HEK293 (cell line): ENCODE measurements around the gene NR1H2.

Source experiments
- HOXA7 ChIP-seq: sonication (generic); formaldehyde crosslinking; IDR thresholded peaks from 2 replicates; pipeline ENCODE4 v1.8.1; 2022; ENCODE audit warnings: missing genetic modification reagents, borderline replicate concordance
- KLF1 ChIP-seq: fragments of 450-650 bp; formaldehyde crosslinking; IDR thresholded peaks from 2 replicates; pipeline ENCODE4 v1.5.1; 2016; ENCODE audit warnings: missing biosample characterization, missing genetic modification characterization
- KLF7 ChIP-seq: fragments of 450-650 bp; formaldehyde crosslinking; IDR thresholded peaks from 2 replicates; pipeline ENCODE4 v1.5.1; 2016; ENCODE audit warnings: missing biosample characterization, missing genetic modification characterization, borderline replicate concordance
- MZF1 ChIP-seq: fragments of 450-650 bp; formaldehyde crosslinking; IDR thresholded peaks from 2 replicates; pipeline ENCODE4 v1.5.1; 2017; ENCODE audit warnings: missing biosample characterization, missing genetic modification characterization, borderline replicate concordance
- OVOL3 ChIP-seq: fragments of 450-650 bp; formaldehyde crosslinking; IDR thresholded peaks from 2 replicates; pipeline ENCODE4 v1.5.1; 2016; ENCODE audit warnings: missing biosample characterization, missing genetic modification characterization
- PBX3 ChIP-seq: sonication (generic); formaldehyde crosslinking; IDR thresholded peaks from 2 replicates; pipeline ENCODE4 v1.8.1; 2022; ENCODE audit warnings: mild to moderate bottlenecking, moderate library complexity, missing genetic modification reagents
- PRDM1 ChIP-seq: fragments of 450-650 bp; formaldehyde crosslinking; IDR thresholded peaks from 2 replicates; pipeline ENCODE4; 2016; ENCODE audit warnings: missing biosample characterization, missing genetic modification characterization
- SCRT2 ChIP-seq: fragments of 450-650 bp; formaldehyde crosslinking; IDR thresholded peaks from 2 replicates; pipeline ENCODE4 v1.5.1; 2016; ENCODE audit warnings: missing biosample characterization, missing genetic modification characterization
- ZBTB1 ChIP-seq: fragments of 450-650 bp; formaldehyde crosslinking; IDR thresholded peaks from 2 replicates; pipeline ENCODE4 v1.5.1; 2016; ENCODE audit warnings: missing biosample characterization, missing genetic modification characterization
- ZBTB11 ChIP-seq: fragments of 450-650 bp; formaldehyde crosslinking; conservative IDR thresholded peaks from 2 replicates; pipeline ENCODE4 v1.5.1; 2016; ENCODE audit warnings: low read depth, missing biosample characterization, missing genetic modification characterization
- ZBTB49 ChIP-seq: fragments of 450-650 bp; formaldehyde crosslinking; IDR thresholded peaks from 2 replicates; pipeline ENCODE4 v1.5.1; 2016; ENCODE audit warnings: missing biosample characterization, missing genetic modification characterization, low read depth
- ZFP37 ChIP-seq: fragments of 450-650 bp; formaldehyde crosslinking; IDR thresholded peaks from 2 replicates; pipeline ENCODE4 v1.5.1; 2016; ENCODE audit warnings: missing biosample characterization, missing genetic modification characterization
- ZNF10 ChIP-seq: fragments of 450-650 bp; formaldehyde crosslinking; IDR thresholded peaks from 2 replicates; pipeline ENCODE4 v1.5.1; 2017; ENCODE audit warnings: missing biosample characterization, missing genetic modification characterization
- ZNF132 ChIP-seq: fragments of 450-650 bp; formaldehyde crosslinking; IDR thresholded peaks from 2 replicates; pipeline ENCODE4 v1.5.1; 2017; ENCODE audit warnings: missing biosample characterization, missing genetic modification characterization, borderline replicate concordance
- ZNF175 ChIP-seq: fragments of 450-650 bp; formaldehyde crosslinking; IDR thresholded peaks from 2 replicates; pipeline ENCODE4 v1.5.1; 2016; ENCODE audit warnings: missing biosample characterization, missing genetic modification characterization
- ZNF211 ChIP-seq: fragments of 450-650 bp; formaldehyde crosslinking; IDR thresholded peaks from 2 replicates; pipeline ENCODE4 v1.5.1; 2016; ENCODE audit warnings: low read depth, missing biosample characterization, missing genetic modification characterization
- ZNF311 ChIP-seq: fragments of 450-650 bp; formaldehyde crosslinking; IDR thresholded peaks from 2 replicates; pipeline ENCODE4 v1.5.1; 2017; ENCODE audit warnings: missing biosample characterization, missing genetic modification characterization, borderline replicate concordance
- ZNF335 ChIP-seq: fragments of 450-650 bp; formaldehyde crosslinking; conservative IDR thresholded peaks from 2 replicates; pipeline ENCODE4 v1.5.1; 2016; ENCODE audit warnings: missing biosample characterization, missing genetic modification characterization
- ZNF341 ChIP-seq: fragments of 450-650 bp; formaldehyde crosslinking; IDR thresholded peaks from 2 replicates; pipeline ENCODE4; 2016; ENCODE audit warnings: low read depth, missing biosample characterization, missing genetic modification characterization
- ZNF391 ChIP-seq: fragments of 450-650 bp; formaldehyde crosslinking; IDR thresholded peaks from 2 replicates; pipeline ENCODE4 v1.5.1; 2016; ENCODE audit warnings: low read depth, missing biosample characterization, missing genetic modification characterization, borderline replicate concordance
- ZNF416 ChIP-seq: fragments of 450-650 bp; formaldehyde crosslinking; IDR thresholded peaks from 2 replicates; pipeline ENCODE4 v1.5.1; 2016; ENCODE audit warnings: missing biosample characterization, missing genetic modification characterization
- ZNF449 ChIP-seq: fragments of 450-650 bp; formaldehyde crosslinking; IDR thresholded peaks from 2 replicates; pipeline ENCODE4 v1.5.1; 2017; ENCODE audit warnings: missing biosample characterization, mild to moderate bottlenecking, missing genetic modification characterization, moderate library complexity
- ZNF585B ChIP-seq: fragments of 450-650 bp; formaldehyde crosslinking; IDR thresholded peaks from 2 replicates; pipeline ENCODE4 v1.5.1; 2016; ENCODE audit warnings: missing biosample characterization, missing genetic modification characterization
- ZNF610 ChIP-seq: fragments of 450-650 bp; formaldehyde crosslinking; IDR thresholded peaks from 2 replicates; pipeline ENCODE4 v1.5.1; 2016; ENCODE audit warnings: missing biosample characterization, missing genetic modification characterization, borderline replicate concordance
- ZNF677 ChIP-seq: fragments of 450-650 bp; IDR thresholded peaks from 2 replicates; pipeline ENCODE4 v1.5.0; 2018; ENCODE audit warnings: missing biosample characterization, mild to moderate bottlenecking, missing genetic modification characterization, moderate library complexity
- ZNF704 ChIP-seq: fragments of 450-650 bp; formaldehyde crosslinking; IDR thresholded peaks from 2 replicates; pipeline ENCODE4 v1.5.1; 2016; ENCODE audit warnings: missing biosample characterization, missing genetic modification characterization
- ZSCAN16 ChIP-seq: fragments of 450-650 bp; formaldehyde crosslinking; IDR thresholded peaks from 2 replicates; pipeline ENCODE4 v1.5.1; 2016; ENCODE audit warnings: missing biosample characterization, missing genetic modification characterization
- ZXDB ChIP-seq: fragments of 450-650 bp; formaldehyde crosslinking; IDR thresholded peaks from 2 replicates; pipeline ENCODE4 v1.5.1; 2016; ENCODE audit warnings: missing biosample characterization, missing genetic modification characterization

Gene NR1H2

GRCh38 chr19:50383852-50384684 lies 7.8 kb downstream of the NR1H2 start, which contains the start of gene POLD1 (continued):
- TF ChIP-seq SCRT2 (tag by site-specific recombination) (no peak; the same call in 1 of the 2 replicates), ZNF341 (tag by site-specific recombination) (peak; percentile 95), ZNF132 (no peak), ZNF449 (tag by site-specific recombination) (peak; percentile 68; the same call in 1 of the 2 replicates), ZBTB1 (0 out of 2 replicates have a peak, but pooled peaks have one; percentile 42), ZNF585B (tag by site-specific recombination) (no peak), HOXA7 (no peak), ZNF311 (tag by site-specific recombination) (no peak), ZNF335 (peak; percentile 87), ZNF704 (tag by site-specific recombination) (no peak), ZBTB49 (tag by site-specific recombination) (no peak), ZFP37 (tag by site-specific recombination) (peak; percentile 55), ZNF610 (tag by site-specific recombination) (0 out of 2 replicates have a peak, but pooled peaks have one; percentile 76), KLF7 (tag by site-specific recombination) (peak; percentile 83; the same call in 1 of the 2 replicates), PRDM1 (no peak), ZNF211 (tag by site-specific recombination) (no peak), ZNF10 (tag by site-specific recombination) (no peak), OVOL3 (no peak), PBX3 (CRISPR knock-in tag) (no peak; the same call in 1 of the 2 replicates), ZNF391 (tag by site-specific recombination) (peak; percentile 88), ZNF175 (tag by site-specific recombination) (no peak), ZBTB11 (tag by site-specific recombination) (peak; percentile 39), MZF1 (no peak), ZXDB (peak; percentile 100), KLF1 (peak; percentile 82), ZSCAN16 (tag by site-specific recombination) (no peak), ZNF677 (tag by site-specific recombination) (no peak), ZNF416 (tag by site-specific recombination) (no peak)
